GM10847 (cell line): ENCODE measurements around the gene RPL41.

Experiments
- POLR2A ChIP-seq: IDR thresholded peaks from 2 replicates; pipeline ENCODE4 v1.6.1; 2011; ENCODE audit not compliant: insufficient read length; ENCODE audit errors: extremely low read depth

RPL41 gene

GRCh38 chr12:56117778-56118687, 1.6 kb downstream of the RPL41 start, which contains the start of gene ZC3H10:
Gene ZC3H10 (plus strand): TSS chr12:56118266. CDS start chr12:56120563, 2,297 bp downstream.
- TF ChIP-seq POLR2A: peak; percentile 95

DNA sequence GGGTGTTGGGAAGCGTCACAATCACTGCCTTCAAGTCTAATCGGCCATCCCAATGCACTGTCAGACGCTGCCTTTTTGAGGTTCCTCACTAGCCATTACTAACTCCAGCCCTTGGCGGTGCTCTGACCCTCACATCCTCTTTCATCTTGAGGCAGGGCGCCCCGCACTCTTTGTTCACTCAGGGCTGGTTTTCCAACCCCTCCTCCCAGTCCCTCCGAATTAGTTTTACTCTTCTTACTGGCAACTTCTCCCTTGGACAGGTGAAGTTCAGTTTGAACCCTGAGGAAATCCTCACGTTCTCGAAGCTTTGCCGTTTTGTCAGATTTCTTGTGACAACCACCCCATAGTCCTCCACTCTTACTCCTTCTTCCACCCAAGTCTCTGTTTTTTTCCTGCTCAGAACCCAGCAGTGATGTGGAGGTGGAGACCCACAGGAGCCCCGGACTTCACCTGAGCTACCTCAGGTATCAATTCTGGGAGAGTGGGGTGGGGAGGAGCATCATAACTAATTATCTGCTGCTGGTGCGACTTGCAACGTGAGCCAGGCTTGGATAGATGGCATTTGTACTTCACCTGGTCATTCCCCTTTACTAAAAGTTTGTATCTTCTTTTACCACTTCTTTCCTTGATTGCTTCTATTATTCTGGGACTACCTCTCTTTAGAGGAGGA, 2.4 kb downstream of the RPL41 start:
- no peak for TF ChIP-seq POLR2A

DNA sequence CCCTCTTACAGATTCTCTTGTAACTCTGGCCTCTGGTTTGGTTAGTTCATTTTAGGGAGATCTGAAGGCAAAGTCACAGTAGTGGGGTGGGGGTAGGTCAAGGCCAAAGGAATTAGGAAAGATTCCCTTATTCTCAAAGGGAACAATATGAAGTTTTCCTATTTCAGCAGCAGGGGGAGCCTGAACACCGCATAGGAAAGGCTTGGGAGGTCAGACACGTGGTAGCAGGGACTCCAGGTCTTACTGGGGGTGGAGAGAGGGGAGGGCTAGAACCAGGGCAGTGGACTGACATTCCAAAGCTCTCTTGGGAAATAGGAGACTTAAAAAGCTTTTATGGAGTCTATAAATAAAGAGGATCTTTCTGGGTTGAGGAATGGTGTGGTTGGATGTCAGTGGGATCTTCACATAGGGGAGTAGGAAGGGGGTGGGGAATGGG, 2.9 kb downstream of the RPL41 start:
- no peak for TF ChIP-seq POLR2A

DNA sequence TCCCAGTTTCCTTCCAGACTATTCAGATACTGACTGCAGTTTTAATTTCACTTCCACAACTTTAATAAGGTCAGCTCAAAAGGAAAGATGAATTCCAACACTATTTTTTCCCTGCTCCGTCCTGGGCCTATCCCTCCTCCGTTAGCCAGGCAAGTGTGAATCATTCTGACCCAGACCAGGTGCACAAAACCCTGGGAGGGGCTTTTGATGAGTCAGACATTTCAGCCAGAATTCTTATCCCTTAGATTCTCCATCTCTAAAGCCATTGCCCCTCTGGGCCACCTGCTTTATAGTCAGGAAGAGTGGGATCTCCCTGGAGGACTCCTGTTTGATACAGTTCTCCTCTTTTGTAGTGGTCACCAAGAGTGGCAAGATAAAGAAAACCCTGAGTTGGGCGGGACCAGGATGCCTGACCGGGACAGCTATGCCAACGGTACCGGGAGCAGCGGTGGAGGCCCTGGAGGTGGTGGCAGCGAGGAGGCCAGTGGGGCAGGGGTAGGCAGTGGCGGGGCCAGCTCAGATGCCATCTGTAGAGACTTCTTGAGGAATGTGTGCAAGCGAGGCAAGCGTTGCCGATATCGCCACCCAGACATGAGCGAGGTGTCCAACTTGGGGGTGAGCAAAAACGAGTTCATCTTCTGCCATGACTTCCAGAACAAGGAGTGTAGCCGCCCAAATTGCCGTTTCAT, 3.9 kb downstream of the RPL41 start:
- no peak for TF ChIP-seq POLR2A

GRCh38 chr12:56121204-56121870, 4.9 kb downstream of the RPL41 start:
- TF ChIP-seq POLR2A: no peak

- TF ChIP-seq POLR2A: no peak
Measured at GRCh38 chr12:56122637-56123036, 6.2 kb downstream of the RPL41 start.

- no peak for TF ChIP-seq POLR2A
Measured at GRCh38 chr12:56124133-56124532, 7.7 kb downstream of the RPL41 start.

- no peak for TF ChIP-seq POLR2A
Measured at GRCh38 chr12:56126732-56127239, 10.4 kb downstream of the RPL41 start.

GRCh38 chr12:56127485-56127887, 11.1 kb downstream of the RPL41 start:
- TF ChIP-seq POLR2A: no peak

GRCh38 chr12:56127888-56128669, 11.6 kb downstream of the RPL41 start, which contains the start of gene ESYT1:
Gene ESYT1 (plus strand): TSS chr12:56128267. CDS start chr12:56128320, 53 bp downstream.
- peak; percentile 37 for TF ChIP-seq POLR2A

DNA sequence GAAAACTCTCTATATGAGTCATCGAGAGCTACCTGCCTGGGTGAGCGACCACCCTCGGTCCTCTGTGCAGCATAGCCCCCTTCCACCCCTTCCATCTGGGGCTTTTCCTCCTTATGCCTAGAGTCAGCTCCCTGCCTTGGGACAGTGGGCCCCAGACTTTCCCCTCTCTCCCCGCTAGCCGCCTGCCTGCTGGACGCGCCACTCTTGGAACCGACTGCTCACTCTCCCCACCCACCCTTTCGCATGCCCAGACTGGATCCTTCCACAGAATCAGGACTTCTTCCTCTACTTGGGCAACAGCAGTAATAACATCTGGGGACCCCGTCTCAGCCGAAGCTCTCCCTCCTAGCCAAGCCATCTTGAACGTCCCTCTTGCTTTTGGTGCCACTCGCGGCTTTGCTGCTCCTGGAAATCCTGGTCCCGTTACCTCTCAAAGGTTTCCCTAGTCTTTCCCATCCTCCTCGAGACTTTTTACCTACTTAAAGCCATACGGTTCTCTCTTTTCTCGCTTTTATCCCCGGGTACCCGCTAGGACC, 12.3 kb downstream of the RPL41 start:
- TF ChIP-seq POLR2A: no peak

DNA sequence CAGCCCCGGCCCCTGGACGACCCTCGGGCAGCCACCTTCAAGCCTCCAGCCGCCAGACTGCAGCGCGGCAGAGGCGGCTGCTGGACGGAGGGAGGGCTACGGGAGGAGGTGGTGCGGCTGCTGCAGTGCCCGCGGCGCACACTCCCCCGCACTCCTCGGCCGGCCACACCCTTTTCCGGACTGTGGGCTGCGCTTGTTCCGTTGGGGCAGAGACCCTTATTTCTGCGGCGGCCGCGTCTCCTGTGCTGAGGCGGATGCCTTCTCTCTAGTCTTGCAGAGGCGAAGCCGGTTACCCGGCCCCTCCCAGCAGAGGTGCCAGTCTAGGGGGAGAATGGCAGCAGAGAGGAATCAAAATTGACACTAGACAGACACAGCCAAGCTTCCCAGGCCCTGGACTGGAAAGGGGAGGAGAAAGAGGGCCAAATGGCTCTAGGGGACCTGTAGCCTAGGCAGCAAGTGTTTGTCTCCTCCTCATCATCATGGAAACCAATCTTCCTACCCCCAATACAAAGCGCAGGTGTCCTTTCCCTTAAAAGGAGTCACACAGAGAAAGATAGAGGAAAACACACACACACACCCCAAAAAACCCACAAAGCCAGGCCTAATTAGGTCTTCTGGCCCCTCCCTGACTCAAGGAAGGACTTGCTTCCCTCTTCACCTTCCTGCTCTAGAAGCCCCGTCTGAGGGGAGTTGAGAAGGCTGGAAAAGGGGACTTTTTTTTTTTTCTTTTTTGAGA, 12.9 kb downstream of the RPL41 start:
- no peak for TF ChIP-seq POLR2A

- TF ChIP-seq POLR2A: no peak
Measured at GRCh38 chr12:56129942-56130495, 13.6 kb downstream of the RPL41 start.
